ENCODE measurements around the gene TOP3A.
A peak's percentile ranks its signal among the peaks of the same experiment; 100 is the strongest.

The TOP3A gene

GRCh38 chr17:18233803-18234518 lies 80.8 kb downstream of the TOP3A start:
- DNase-seq (ENCODE audit: low read depth in 2 of 2): no peak

- no peak for DNase-seq (ENCODE audit: low read depth in 2 of 2)
Observed at GRCh38 chr17:18231164-18231563, 83.6 kb downstream of the TOP3A start.

GRCh38 chr17:18230288-18231141 lies 84.3 kb downstream of the TOP3A start:
- no peak for DNase-seq (ENCODE audit: low read depth in 2 of 2)

GRCh38 chr17:18229771-18230170 lies 85.0 kb downstream of the TOP3A start:
- no peak for DNase-seq (ENCODE audit: low read depth in 2 of 2)

- DNase-seq (ENCODE audit: low read depth in 2 of 2): no peak
Observed at GRCh38 chr17:18229254-18229653, 85.5 kb downstream of the TOP3A start.

GRCh38 chr17:18228176-18228682 lies 86.6 kb downstream of the TOP3A start:
- DNase-seq (ENCODE audit: low read depth in 2 of 2): no peak

- no peak for DNase-seq (ENCODE audit: low read depth in 2 of 2)
Observed at GRCh38 chr17:18227635-18228034, 87.2 kb downstream of the TOP3A start.

GRCh38 chr17:18226284-18226945 lies 88.4 kb downstream of the TOP3A start:
- DNase-seq (ENCODE audit: low read depth in 2 of 2): no peak

GRCh38 chr17:18225642-18226283 lies 89.0 kb downstream of the TOP3A start:
- no peak for DNase-seq (ENCODE audit: low read depth in 2 of 2)

- peak; percentile 89 to 92 for DNase-seq (ENCODE audit: low read depth in 2 of 2)
Observed at GRCh38 chr17:18225121-18225641, 89.6 kb downstream of the TOP3A start, which contains the start of gene LLGL1. Gene LLGL1 (plus strand): TSS chr17:18225635. CDS start chr17:18225683, 48 bp downstream.

GRCh38 chr17:18224387-18225120 lies 90.2 kb downstream of the TOP3A start:
- DNase-seq (ENCODE audit: low read depth in 2 of 2): no peak

- no peak for DNase-seq (ENCODE audit: low read depth in 2 of 2)
Observed at GRCh38 chr17:18224053-18224386, 90.8 kb downstream of the TOP3A start.

Measured in fibroblast of skin of left biceps (primary cell).